HCT116 (cell line): Measurements from ENCODE around the gene SPRY4.

Experiments
- EGR1 ChIP-seq: IDR thresholded peaks from 2 replicates; pipeline ENCODE4 v1.6.1; 2012; ENCODE audit warnings: low read depth
- ELF1 ChIP-seq: IDR thresholded peaks from 2 replicates; pipeline ENCODE4 v1.6.1; 2012; ENCODE audit warnings: low read depth, borderline replicate concordance
- EZH2 ChIP-seq: fragments of 200-600 bp; sonication (generic); IDR thresholded peaks from 2 replicates; pipeline ENCODE4 v1.6.1; 2017; ENCODE audit warnings: antibody characterized with exemption, mixed run types
- EZH2phosphoT487 ChIP-seq: fragments of 200-600 bp; IDR thresholded peaks from 2 replicates; pipeline ENCODE4 v1.6.1; 2018; ENCODE audit warnings: antibody characterized with exemption, borderline replicate concordance
- POLR2A ChIP-seq: IDR thresholded peaks from 2 replicates; pipeline ENCODE4 v1.7.0; 2011; ENCODE audit warnings: borderline replicate concordance; ENCODE audit not compliant: insufficient read depth, insufficient read length; ENCODE audit errors: extremely low read depth
- POLR2AphosphoS5 ChIP-seq: IDR thresholded peaks from 2 replicates; pipeline ENCODE4 v1.6.1; 2011; ENCODE audit warnings: mild to moderate bottlenecking, low read depth, low read length, moderate library complexity
- RAD21 ChIP-seq: IDR thresholded peaks from 2 replicates; pipeline ENCODE4 v1.6.1; 2012; ENCODE audit warnings: low read depth, mild to moderate bottlenecking
- SP1 ChIP-seq: IDR thresholded peaks from 2 replicates; pipeline ENCODE4 v1.6.1; 2012; ENCODE audit warnings: low read depth
- TCF7L2 ChIP-seq: IDR thresholded peaks from 2 replicates; pipeline ENCODE4 v1.7.0; 2011; ENCODE audit warnings: borderline replicate concordance, inconsistent platforms; ENCODE audit not compliant: insufficient read depth, insufficient read length; ENCODE audit errors: extremely low read depth
- ZNF274 ChIP-seq: fragments of 200-500 bp; sonication (Bioruptor generic); IDR thresholded peaks from 2 replicates; pipeline ENCODE4 v1.6.1; 2014; ENCODE audit warnings: mild to moderate bottlenecking, low read depth, low read length, inconsistent platforms
- TF ChIP-seq, protein P1 (sequence below), 3 experiments: fragments of 200-600 bp in 1 of 3; sonication (generic) in 1 of 3; IDR thresholded peaks in 2 of 3; conservative IDR thresholded peaks in 1 of 3; 2 replicates each; pipeline ENCODE4 v1.5.1; 2012 to 2017; ENCODE audit warnings: low read depth in 2 of 3, low read length in 2 of 3, antibody characterized with exemption in 1 of 3, borderline replicate concordance in 1 of 3, control low read depth in 1 of 3, mild to moderate bottlenecking in 1 of 3, mixed read lengths in 1 of 3, mixed run types in 1 of 3, moderate library complexity in 1 of 3; ENCODE audit not compliant: insufficient read depth in 1 of 3
- TF ChIP-seq, protein P2 (sequence below): IDR thresholded peaks from 2 replicates; pipeline ENCODE4 v1.6.1; 2012
- TF ChIP-seq, protein P3 (sequence below): IDR thresholded peaks from 2 replicates; pipeline ENCODE4 v1.6.1; 2012; ENCODE audit warnings: low read depth

DNA sequence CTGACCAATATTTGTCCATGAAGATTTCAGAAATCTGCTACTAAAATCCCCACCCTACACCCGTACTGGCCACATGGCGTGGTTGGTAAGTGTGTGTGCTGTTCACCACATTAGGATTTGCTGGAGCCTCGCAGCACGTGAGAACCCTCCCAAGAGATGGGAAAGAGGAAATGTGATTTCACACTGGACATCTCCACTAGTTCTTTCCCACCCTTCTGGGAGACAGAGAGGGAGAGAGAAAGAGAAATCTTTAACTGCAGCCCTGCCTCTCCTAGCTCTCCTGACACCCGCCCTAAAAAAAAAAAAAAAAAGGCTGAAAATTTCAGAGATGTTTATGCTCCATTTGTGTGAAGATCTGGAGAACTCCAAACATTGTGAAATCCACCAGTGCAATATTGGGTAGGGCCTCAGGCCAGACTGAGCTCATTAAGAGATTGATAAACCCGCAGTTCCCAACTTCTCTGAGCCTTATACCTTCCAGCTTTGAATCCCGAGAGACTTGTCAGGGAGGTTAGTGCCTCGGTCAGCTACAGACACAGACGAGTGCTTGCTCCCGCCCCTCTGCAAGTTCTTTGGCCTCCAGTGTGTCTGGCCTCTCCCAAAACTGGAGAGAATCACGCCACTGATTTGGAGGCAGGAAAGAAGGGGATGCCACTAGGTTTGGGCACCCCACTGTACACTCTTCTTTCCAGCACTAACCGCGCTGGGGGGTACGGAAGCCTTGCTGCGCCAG, 1.9 kb downstream of the SPRY4 start:
- no peak for TF ChIP-seq TCF7L2
- TF ChIP-seq, protein P1, sequence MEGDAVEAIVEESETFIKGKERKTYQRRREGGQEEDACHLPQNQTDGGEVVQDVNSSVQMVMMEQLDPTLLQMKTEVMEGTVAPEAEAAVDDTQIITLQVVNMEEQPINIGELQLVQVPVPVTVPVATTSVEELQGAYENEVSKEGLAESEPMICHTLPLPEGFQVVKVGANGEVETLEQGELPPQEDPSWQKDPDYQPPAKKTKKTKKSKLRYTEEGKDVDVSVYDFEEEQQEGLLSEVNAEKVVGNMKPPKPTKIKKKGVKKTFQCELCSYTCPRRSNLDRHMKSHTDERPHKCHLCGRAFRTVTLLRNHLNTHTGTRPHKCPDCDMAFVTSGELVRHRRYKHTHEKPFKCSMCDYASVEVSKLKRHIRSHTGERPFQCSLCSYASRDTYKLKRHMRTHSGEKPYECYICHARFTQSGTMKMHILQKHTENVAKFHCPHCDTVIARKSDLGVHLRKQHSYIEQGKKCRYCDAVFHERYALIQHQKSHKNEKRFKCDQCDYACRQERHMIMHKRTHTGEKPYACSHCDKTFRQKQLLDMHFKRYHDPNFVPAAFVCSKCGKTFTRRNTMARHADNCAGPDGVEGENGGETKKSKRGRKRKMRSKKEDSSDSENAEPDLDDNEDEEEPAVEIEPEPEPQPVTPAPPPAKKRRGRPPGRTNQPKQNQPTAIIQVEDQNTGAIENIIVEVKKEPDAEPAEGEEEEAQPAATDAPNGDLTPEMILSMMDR (IDR thresholded peaks at IDR 0.05 in 2 of 3, conservative IDR thresholded peaks at IDR 0.05 in 1 of 3; ENCODE audit: borderline replicate concordance in 1 of 3, insufficient read depth in 1 of 3, low read depth in 2 of 3, low read length in 2 of 3), result no peak
- TF ChIP-seq ZNF274, result no peak
- TF ChIP-seq RAD21, result no peak
- TF ChIP-seq POLR2A, result no peak
- TF ChIP-seq, protein P2, sequence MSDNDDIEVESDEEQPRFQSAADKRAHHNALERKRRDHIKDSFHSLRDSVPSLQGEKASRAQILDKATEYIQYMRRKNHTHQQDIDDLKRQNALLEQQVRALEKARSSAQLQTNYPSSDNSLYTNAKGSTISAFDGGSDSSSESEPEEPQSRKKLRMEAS, result no peak
- no peak for TF ChIP-seq ELF1
- TF ChIP-seq EZH2, result no peak
- TF ChIP-seq, protein P3, sequence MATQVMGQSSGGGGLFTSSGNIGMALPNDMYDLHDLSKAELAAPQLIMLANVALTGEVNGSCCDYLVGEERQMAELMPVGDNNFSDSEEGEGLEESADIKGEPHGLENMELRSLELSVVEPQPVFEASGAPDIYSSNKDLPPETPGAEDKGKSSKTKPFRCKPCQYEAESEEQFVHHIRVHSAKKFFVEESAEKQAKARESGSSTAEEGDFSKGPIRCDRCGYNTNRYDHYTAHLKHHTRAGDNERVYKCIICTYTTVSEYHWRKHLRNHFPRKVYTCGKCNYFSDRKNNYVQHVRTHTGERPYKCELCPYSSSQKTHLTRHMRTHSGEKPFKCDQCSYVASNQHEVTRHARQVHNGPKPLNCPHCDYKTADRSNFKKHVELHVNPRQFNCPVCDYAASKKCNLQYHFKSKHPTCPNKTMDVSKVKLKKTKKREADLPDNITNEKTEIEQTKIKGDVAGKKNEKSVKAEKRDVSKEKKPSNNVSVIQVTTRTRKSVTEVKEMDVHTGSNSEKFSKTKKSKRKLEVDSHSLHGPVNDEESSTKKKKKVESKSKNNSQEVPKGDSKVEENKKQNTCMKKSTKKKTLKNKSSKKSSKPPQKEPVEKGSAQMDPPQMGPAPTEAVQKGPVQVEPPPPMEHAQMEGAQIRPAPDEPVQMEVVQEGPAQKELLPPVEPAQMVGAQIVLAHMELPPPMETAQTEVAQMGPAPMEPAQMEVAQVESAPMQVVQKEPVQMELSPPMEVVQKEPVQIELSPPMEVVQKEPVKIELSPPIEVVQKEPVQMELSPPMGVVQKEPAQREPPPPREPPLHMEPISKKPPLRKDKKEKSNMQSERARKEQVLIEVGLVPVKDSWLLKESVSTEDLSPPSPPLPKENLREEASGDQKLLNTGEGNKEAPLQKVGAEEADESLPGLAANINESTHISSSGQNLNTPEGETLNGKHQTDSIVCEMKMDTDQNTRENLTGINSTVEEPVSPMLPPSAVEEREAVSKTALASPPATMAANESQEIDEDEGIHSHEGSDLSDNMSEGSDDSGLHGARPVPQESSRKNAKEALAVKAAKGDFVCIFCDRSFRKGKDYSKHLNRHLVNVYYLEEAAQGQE, result no peak
- peak; percentile 45 for TF ChIP-seq POLR2AphosphoS5
- TF ChIP-seq EZH2phosphoT487, result no peak
- no peak for TF ChIP-seq EGR1
- no peak for TF ChIP-seq SP1
